HG02642 (cell line): ENCODE results near the gene TGM6.

Experiments used
- ATAC-seq: cut with Tn5 transposase; IDR thresholded peaks from one replicate; pipeline ENCODE4 v1.9.1; 2021; ENCODE audit warnings: mild to moderate bottlenecking; ENCODE audit not compliant: unreplicated experiment, poor library complexity

TGM6 gene

GRCh38 chr20:2476742-2477615 lies 96.3 kb downstream of the TGM6 start:
- ATAC-seq, result no peak

- ATAC-seq, result no peak
Measured at GRCh38 chr20:2480381-2480780, 99.7 kb downstream of the TGM6 start.
